HEK293 (cell line): ENCODE results near the gene PGAP6.

ENCODE experiments used
- CTCF ChIA-PET: fragments of 350-600 bp; formaldehyde crosslinking; extraction: SDS; loops from one replicate; lab custom pipeline; 2021; ENCODE audit warnings: antibody characterized with exemption; lab: Yijun Ruan, JAX
- POLR2A ChIA-PET: fragments of 300-600 bp; formaldehyde crosslinking; extraction: SDS; loops from one replicate; lab custom pipeline; 2020; ENCODE audit warnings: antibody characterized with exemption, inconsistent platforms; lab: Yijun Ruan, JAX
- H3K27ac ChIP-seq: fragments of 200-500 bp; sonication (Bioruptor generic); 2 replicates; pipeline ENCODE4 v1.5.1; 2014; ENCODE audit warnings: low read depth, low read length, control low read depth, inconsistent platforms; ENCODE audit errors: extremely low read depth
- H3K36me3 ChIP-seq, 2 experiments: fragments of 200-500 bp in 1 of 2; sonication (Bioruptor generic) in 1 of 2; 1 replicate in 1 of 2; 2 replicates in 1 of 2; pipeline ENCODE4 v1.5.1; 2014 to 2017; ENCODE audit warnings: inconsistent platforms in 2 of 2, low read length in 2 of 2; ENCODE audit not compliant: control insufficient read depth in 2 of 2, insufficient read depth in 1 of 2
- H3K4me1 ChIP-seq: fragments of 200-500 bp; sonication (Bioruptor generic); 2 replicates; pipeline ENCODE4 v1.5.1; 2014; ENCODE audit warnings: mild to moderate bottlenecking, low read length, inconsistent platforms; ENCODE audit not compliant: control insufficient read depth, insufficient read depth
- H3K4me3 ChIP-seq: 2 replicates; pipeline ENCODE4 v1.5.1; 2011; ENCODE audit warnings: low read depth, mild to moderate bottlenecking, control low read depth, low read length, moderate library complexity
- H3K9me3 ChIP-seq: fragments of 200-500 bp; sonication (Bioruptor generic); 2 replicates; pipeline ENCODE4 v1.5.1; 2014; ENCODE audit warnings: low read depth, low read length, inconsistent platforms; ENCODE audit not compliant: control insufficient read depth, insufficient read depth
- EGR2 ChIP-seq: fragments of 450-650 bp; formaldehyde crosslinking; IDR thresholded peaks from 2 replicates; pipeline ENCODE4 v1.5.1; 2016; ENCODE audit warnings: low read depth, missing biosample characterization, missing genetic modification characterization
- HIC1 ChIP-seq: fragments of 450-650 bp; formaldehyde crosslinking; IDR thresholded peaks from 2 replicates; pipeline ENCODE4 v1.5.1; 2016; ENCODE audit warnings: missing biosample characterization, missing genetic modification characterization
- ZBTB7A ChIP-seq: fragments of 450-650 bp; formaldehyde crosslinking; IDR thresholded peaks from 2 replicates; pipeline ENCODE4 v1.5.1; 2016; ENCODE audit warnings: low read depth, missing biosample characterization, missing genetic modification characterization
- ZBTB8A ChIP-seq: fragments of 450-650 bp; formaldehyde crosslinking; IDR thresholded peaks from 2 replicates; pipeline ENCODE4 v1.5.1; 2016; ENCODE audit warnings: missing biosample characterization, missing genetic modification characterization
- ZFHX2 ChIP-seq: fragments of 450-650 bp; formaldehyde crosslinking; conservative IDR thresholded peaks from 2 replicates; pipeline ENCODE4 v1.5.1; 2016; ENCODE audit warnings: missing biosample characterization, missing genetic modification characterization
- ZIC2 ChIP-seq: fragments of 450-650 bp; formaldehyde crosslinking; IDR thresholded peaks from 2 replicates; pipeline ENCODE4 v1.5.1; 2016; ENCODE audit warnings: missing biosample characterization, missing genetic modification characterization
- ZNF132 ChIP-seq: fragments of 450-650 bp; formaldehyde crosslinking; IDR thresholded peaks from 2 replicates; pipeline ENCODE4 v1.5.1; 2017; ENCODE audit warnings: missing biosample characterization, missing genetic modification characterization, borderline replicate concordance
- ZNF239 ChIP-seq: fragments of 450-650 bp; formaldehyde crosslinking; IDR thresholded peaks from 2 replicates; pipeline ENCODE4 v1.5.1; 2016; ENCODE audit warnings: missing biosample characterization, missing genetic modification characterization
- ZNF302 ChIP-seq: fragments of 450-650 bp; formaldehyde crosslinking; IDR thresholded peaks from 2 replicates; pipeline ENCODE4 v1.5.1; 2016; ENCODE audit warnings: missing biosample characterization, missing genetic modification characterization, low read depth
- ZNF311 ChIP-seq: fragments of 450-650 bp; formaldehyde crosslinking; IDR thresholded peaks from 2 replicates; pipeline ENCODE4 v1.5.1; 2017; ENCODE audit warnings: missing biosample characterization, missing genetic modification characterization, borderline replicate concordance
- ZNF366 ChIP-seq: fragments of 450-650 bp; formaldehyde crosslinking; conservative IDR thresholded peaks from 2 replicates; pipeline ENCODE4 v1.5.1; 2016; ENCODE audit warnings: missing biosample characterization, missing genetic modification characterization
- ZNF37A ChIP-seq: fragments of 450-650 bp; IDR thresholded peaks from 2 replicates; pipeline ENCODE4 v1.5.1; 2018; ENCODE audit warnings: missing biosample characterization, missing genetic modification characterization
- ZNF416 ChIP-seq: fragments of 450-650 bp; formaldehyde crosslinking; IDR thresholded peaks from 2 replicates; pipeline ENCODE4 v1.5.1; 2016; ENCODE audit warnings: missing biosample characterization, missing genetic modification characterization
- ZNF514 ChIP-seq: fragments of 450-650 bp; formaldehyde crosslinking; IDR thresholded peaks from 2 replicates; pipeline ENCODE4 v1.5.1; 2016; ENCODE audit warnings: missing biosample characterization, missing genetic modification characterization
- ZNF521 ChIP-seq: fragments of 450-650 bp; formaldehyde crosslinking; IDR thresholded peaks from 2 replicates; pipeline ENCODE4 v1.5.1; 2017; ENCODE audit warnings: missing biosample characterization, mild to moderate bottlenecking, missing genetic modification characterization
- ZNF707 ChIP-seq: fragments of 450-650 bp; formaldehyde crosslinking; IDR thresholded peaks from 2 replicates; pipeline ENCODE4 v1.5.1; 2016; ENCODE audit warnings: missing biosample characterization, missing genetic modification characterization
- ZNF785 ChIP-seq: fragments of 450-650 bp; formaldehyde crosslinking; IDR thresholded peaks from 2 replicates; pipeline ENCODE4 v1.5.1; 2016; ENCODE audit warnings: missing biosample characterization, missing genetic modification characterization
- ZSCAN16 ChIP-seq: fragments of 450-650 bp; formaldehyde crosslinking; IDR thresholded peaks from 2 replicates; pipeline ENCODE4 v1.5.1; 2016; ENCODE audit warnings: missing biosample characterization, missing genetic modification characterization
- ZSCAN23 ChIP-seq: fragments of 450-650 bp; formaldehyde crosslinking; IDR thresholded peaks from 2 replicates; pipeline ENCODE4 v1.5.1; 2016; ENCODE audit warnings: missing biosample characterization, missing genetic modification characterization
- TF ChIP-seq, protein P1 (sequence below): fragments of 450-650 bp; formaldehyde crosslinking; IDR thresholded peaks from 2 replicates; pipeline ENCODE4 v1.5.1; 2017; ENCODE audit warnings: missing biosample characterization, missing genetic modification characterization
- TF ChIP-seq, protein P2 (sequence below): fragments of 450-650 bp; formaldehyde crosslinking; optimal IDR thresholded peaks from 2 replicates; pipeline ENCODE3; 2016; ENCODE audit warnings: missing biosample characterization, mild to moderate bottlenecking, missing genetic modification characterization

Gene PGAP6

DNA sequence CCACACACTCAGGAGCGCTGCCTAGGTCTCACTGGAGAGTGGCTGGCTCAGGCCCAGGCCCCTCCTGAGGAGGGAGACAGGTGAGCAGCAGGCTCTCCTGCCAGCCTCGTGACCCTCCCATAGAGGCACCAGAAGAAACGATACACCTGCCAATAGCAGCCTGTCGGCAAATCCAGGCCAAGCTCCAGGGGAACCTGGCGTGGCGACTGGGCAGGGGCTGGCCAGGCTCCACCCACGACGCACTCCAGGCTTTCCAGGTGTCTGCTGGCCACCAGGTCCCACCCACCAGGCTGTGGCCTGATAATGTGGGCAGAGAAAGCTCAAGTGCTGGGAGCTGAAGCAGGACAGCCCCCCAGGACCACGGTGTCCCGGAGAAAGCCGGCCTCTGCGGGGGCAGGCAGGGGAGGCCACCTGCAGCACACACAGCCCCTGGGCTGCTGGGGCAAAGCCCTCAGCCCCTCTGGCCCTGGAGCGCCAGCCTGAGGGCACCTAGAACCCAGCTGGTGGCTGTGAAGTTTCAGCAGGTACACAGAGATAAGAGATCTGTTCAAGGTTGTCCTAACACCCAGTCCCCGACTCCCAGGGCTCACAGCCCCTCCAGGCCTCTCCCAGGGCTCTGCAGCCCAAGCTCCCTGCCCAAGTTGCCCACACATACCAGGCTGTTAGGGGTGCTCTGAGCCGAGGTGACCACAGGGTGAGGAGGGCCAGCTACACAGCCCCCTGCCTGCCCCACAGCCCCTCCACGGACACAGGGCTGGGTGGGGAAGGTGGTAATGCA is 2.4 kb downstream of the PGAP6 start:
- peaks cover 0 to 29% of the 10 kb centered on the region in 2 experiments; a peak in 1 of 3 replicates for H3K36me3 ChIP-seq
- TF ChIP-seq ZNF521 (no peak), HIC1 (tag by site-specific recombination) (peak; percentile 59; the same call in 1 of the 2 replicates), ZNF311 (no peak), ZNF785 (no peak), ZNF707 (tag by site-specific recombination) (no peak), ZNF514 (tag by site-specific recombination) (no peak), ZNF302 (tag by site-specific recombination) (no peak), ZBTB8A (tag by site-specific recombination) (peak; percentile 44), ZSCAN16 (tag by site-specific recombination) (no peak), ZNF416 (tag by site-specific recombination) (no peak), ZIC2 (peak; percentile 9; the same call in 1 of the 2 replicates), EGR2 (tag by site-specific recombination) (peak; percentile 32), ZNF366 (tag by site-specific recombination) (no peak), ZNF132 (no peak), ZBTB7A (no peak), ZSCAN23 (tag by site-specific recombination) (no peak), ZNF37A (tag by site-specific recombination) (no peak)
- TF ChIP-seq, protein P1, sequence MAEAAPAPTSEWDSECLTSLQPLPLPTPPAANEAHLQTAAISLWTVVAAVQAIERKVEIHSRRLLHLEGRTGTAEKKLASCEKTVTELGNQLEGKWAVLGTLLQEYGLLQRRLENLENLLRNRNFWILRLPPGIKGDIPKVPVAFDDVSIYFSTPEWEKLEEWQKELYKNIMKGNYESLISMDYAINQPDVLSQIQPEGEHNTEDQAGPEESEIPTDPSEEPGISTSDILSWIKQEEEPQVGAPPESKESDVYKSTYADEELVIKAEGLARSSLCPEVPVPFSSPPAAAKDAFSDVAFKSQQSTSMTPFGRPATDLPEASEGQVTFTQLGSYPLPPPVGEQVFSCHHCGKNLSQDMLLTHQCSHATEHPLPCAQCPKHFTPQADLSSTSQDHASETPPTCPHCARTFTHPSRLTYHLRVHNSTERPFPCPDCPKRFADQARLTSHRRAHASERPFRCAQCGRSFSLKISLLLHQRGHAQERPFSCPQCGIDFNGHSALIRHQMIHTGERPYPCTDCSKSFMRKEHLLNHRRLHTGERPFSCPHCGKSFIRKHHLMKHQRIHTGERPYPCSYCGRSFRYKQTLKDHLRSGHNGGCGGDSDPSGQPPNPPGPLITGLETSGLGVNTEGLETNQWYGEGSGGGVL (tag by site-specific recombination) = no peak
- TF ChIP-seq, protein P2, sequence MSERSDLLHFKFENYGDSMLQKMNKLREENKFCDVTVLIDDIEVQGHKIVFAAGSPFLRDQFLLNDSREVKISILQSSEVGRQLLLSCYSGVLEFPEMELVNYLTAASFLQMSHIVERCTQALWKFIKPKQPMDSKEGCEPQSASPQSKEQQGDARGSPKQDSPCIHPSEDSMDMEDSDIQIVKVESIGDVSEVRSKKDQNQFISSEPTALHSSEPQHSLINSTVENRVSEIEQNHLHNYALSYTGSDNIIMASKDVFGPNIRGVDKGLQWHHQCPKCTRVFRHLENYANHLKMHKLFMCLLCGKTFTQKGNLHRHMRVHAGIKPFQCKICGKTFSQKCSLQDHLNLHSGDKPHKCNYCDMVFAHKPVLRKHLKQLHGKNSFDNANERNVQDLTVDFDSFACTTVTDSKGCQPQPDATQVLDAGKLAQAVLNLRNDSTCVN (tag by site-specific recombination) = no peak
- ChIA-PET POLR2A (interaction anchor here (0.6 to 1.1 kb wide), 2 partner anchors 9 to 70 kb away, joined by 3 read pairs; partner anchors contain the start of gene MRPL28), CTCF (interaction anchor here (1.0 kb wide), 1 partner anchor 9 kb away, joined by 3 read pairs; the partner anchor contains the start of gene MRPL28)
- H3K27ac ChIP-seq = no peak overlapping the region
- H3K9me3 ChIP-seq = no peaks in the 10 kb centered on the region
- H3K4me3 ChIP-seq = no peak overlapping the region
- H3K4me1 ChIP-seq = no peaks in the 10 kb centered on the region

GRCh38 chr16:378821-379182 is 3.0 kb downstream of the PGAP6 start:
- POLR2A ChIA-PET = no interaction called here
- TF ChIP-seq ZFHX2 (0 out of 2 replicates have a peak, but pooled peaks have one; percentile 29), ZNF239 (no peak), HIC1 (tag by site-specific recombination) (peak; percentile 27; the same call in 1 of the 2 replicates)
- Histone ChIP-seq H3K9me3 (no peaks in the 10 kb centered on the region), H3K36me3 (peaks cover 0 to 34% of the 10 kb centered on the region in 2 experiments; a peak in 1 of 3 replicates), H3K4me3 (no peak overlapping the region), H3K27ac (no peak overlapping the region), H3K4me1 (no peaks in the 10 kb centered on the region)
- CTCF ChIA-PET = interaction anchor here (1.0 kb wide), 1 partner anchor 8 kb away, joined by 3 read pairs; the partner anchor contains the start of gene MRPL28
